ENCODE measurements around the gene TM9SF2.

The TM9SF2 gene

DNA sequence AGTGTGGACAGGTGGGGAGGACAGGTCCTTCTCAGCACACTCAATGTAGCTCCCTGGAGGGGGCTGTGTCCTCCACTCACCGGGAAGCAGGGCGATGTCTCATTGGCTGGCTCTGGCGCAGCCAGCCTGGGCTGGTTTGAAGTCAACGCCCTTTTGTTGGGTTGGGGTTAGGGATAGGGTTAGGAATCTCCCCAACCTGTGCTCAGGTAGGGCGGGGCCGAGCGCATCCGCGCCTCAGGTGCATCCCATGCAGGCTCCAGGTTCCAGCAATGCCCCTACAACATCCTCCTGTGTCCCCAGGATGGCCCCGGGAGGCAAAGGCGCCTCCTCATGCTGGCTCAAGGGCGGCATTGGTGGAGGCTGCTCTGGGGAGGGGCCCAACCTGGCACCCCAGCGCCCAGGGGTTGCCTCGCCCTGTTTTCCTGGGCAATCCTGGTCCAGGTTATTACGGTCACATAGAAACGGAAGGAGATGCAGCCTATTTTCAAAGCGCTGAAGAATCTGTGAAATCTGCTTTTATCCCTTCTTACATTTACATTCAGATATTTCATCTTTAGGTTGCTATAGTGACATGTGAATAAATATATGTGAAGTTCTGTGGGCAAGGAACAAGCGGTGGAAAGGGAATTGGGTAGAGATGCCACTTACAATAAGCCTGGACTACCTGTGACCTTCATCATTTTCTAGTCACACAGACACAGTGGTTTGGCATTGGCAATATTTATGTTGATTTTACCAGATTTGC, 74.3 kb downstream of the TM9SF2 start:
- H3K36me3 Mint-ChIP-seq: no peaks in the 10 kb centered on the region
- H3K27ac Mint-ChIP-seq: no peak overlapping the region
- H3K27me3 Mint-ChIP-seq: no peaks in the 10 kb centered on the region
- no peak overlapping the region for H3K4me3 Mint-ChIP-seq
- H3K9me3 Mint-ChIP-seq: no peaks in the 10 kb centered on the region
- peaks cover 6% of the 10 kb centered on the region for H3K4me1 Mint-ChIP-seq

DNA sequence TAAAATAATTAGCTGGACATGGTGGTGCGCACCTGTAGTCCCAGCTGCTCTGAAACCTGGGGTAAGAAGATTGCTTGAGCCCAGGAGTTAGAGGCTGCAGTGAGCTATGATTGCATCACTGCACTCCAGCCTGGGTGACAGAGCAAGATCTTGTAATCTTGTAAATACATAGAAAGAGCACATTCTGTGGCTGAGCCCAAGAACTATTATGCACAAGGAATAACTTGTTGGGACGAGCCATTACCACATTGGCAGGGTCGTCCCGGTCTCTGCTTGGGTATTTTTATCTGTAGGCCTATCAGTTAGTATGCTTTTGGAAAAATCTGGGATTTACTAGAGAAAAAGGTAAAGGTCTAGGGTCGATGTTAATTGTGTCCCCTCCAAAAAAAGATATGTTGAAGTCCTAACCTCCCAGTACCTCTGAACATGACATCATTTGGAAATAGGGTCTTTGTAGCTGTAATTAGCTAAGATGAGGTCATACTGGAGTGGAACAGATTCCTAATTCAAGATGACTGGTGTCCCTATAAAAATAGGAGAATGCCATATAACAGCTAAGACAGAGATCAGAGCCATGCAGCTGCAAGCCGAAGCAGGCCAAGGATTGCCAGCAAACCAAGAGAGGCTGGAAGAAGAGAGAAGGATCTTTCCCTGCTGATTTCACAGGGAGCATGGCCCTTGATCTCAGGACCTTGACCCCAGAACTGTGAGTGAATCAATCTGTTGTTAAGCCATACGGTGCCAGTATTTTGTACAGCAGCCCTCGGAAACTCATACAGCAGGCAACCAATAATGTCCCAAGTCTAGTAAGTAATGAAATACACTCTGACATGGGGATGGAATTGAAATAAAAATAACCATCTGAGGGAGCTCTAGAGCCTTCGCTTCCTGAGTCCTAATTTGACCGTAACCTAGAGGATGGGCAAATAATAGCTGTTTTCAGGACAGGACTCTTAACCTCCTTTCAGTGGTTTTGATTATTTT, 77.0 kb downstream of the TM9SF2 start:
- no peaks in the 10 kb centered on the region for H3K36me3 Mint-ChIP-seq
- no peak overlapping the region for H3K27ac Mint-ChIP-seq
- H3K27me3 Mint-ChIP-seq: no peaks in the 10 kb centered on the region

DNA sequence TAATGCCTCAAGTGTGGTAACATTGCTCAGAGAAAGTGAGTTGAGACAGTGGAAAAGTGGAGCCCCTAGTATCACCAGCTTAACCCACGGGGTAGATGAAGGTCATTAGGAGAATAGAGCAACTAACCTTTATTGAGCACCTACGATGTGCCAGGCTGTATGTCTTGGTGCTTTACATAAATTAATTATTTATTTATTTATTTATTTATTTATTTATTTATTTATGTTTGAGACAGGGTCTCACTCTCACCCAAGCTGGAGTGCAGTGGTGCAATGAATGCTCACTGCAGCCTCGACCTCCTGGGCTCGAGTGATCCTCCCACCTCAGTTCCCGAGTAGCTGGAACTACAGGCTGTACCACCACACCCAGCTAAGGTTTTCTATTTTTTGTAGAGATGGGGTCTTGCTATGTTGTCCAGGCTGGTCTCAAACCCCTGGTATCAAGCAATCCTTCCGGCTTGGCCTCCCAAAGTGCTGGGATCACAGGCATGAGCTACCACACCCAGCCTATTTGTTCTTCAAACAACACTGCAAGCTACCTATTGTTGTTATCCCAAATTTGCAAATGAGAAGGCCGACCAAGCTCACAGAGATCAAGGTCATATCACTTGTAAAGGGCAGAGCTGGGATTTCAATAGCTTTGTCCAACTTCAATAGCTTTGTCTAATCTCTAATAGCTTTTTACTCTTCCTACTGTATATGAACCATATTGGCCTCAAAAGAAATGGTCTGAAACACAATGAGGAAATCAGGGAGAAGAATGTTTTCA, 79.4 kb downstream of the TM9SF2 start:
- H3K36me3 Mint-ChIP-seq: no peaks in the 10 kb centered on the region
- peaks cover 6% of the 10 kb centered on the region for H3K4me1 Mint-ChIP-seq
- H3K9me3 Mint-ChIP-seq: no peaks in the 10 kb centered on the region
- no peak overlapping the region for H3K4me3 Mint-ChIP-seq
- H3K27me3 Mint-ChIP-seq: no peaks in the 10 kb centered on the region
- H3K27ac Mint-ChIP-seq: no peak overlapping the region

More for the DNA sequence above, 77.0 kb downstream of the TM9SF2 start:
- Mint-ChIP-seq H3K4me1 (peaks cover 6% of the 10 kb centered on the region), H3K9me3 (no peaks in the 10 kb centered on the region), H3K4me3 (no peak overlapping the region)

DNA sequence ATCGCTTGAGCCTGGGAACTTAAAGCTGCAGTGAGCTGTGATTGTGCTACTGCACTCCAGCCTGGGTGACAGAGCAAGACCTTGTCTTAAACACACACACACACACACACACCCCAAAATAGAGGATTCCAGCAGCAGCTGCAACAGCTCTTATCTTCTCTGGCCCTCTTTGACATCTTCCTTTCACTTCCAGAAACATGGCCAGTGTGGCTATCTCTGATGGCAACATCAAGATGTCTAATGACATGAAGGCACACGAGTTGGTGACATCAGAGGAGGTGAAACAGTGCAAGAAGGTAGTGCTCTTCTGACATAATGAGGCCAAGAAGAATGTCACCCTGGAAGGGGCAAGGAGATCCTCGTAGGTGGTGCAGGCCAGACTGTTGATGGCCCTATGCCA, 81.2 kb downstream of the TM9SF2 start:
- Mint-ChIP-seq H3K4me3 (no peak overlapping the region), H3K9me3 (no peaks in the 10 kb centered on the region), H3K27me3 (no peaks in the 10 kb centered on the region), H3K27ac (no peak overlapping the region), H3K4me1 (peaks cover 6% of the 10 kb centered on the region), H3K36me3 (no peaks in the 10 kb centered on the region)

DNA sequence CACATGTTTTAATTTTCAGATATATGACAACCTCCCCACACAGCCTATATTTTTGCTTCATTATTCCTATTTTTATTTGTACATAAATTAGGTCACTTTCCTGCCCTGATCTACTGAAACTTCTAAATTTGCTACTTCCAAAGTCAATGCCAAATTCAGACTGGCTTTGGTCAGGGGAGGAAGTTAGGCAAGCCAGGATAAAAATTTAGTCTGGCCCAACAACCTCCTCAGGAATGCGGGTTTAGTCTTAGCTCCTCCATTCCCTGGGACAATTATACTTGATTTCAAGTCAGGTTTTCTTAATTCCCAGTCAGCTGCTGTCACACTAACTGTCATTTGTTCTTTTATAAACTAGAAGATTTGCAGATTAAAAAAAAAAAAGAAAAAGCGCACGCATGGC, 84.3 kb downstream of the TM9SF2 start:
- Mint-ChIP-seq H3K4me3 (no peak overlapping the region), H3K27me3 (no peaks in the 10 kb centered on the region), H3K27ac (no peak overlapping the region), H3K9me3 (no peaks in the 10 kb centered on the region), H3K36me3 (no peaks in the 10 kb centered on the region), H3K4me1 (peaks cover 8% of the 10 kb centered on the region)

DNA sequence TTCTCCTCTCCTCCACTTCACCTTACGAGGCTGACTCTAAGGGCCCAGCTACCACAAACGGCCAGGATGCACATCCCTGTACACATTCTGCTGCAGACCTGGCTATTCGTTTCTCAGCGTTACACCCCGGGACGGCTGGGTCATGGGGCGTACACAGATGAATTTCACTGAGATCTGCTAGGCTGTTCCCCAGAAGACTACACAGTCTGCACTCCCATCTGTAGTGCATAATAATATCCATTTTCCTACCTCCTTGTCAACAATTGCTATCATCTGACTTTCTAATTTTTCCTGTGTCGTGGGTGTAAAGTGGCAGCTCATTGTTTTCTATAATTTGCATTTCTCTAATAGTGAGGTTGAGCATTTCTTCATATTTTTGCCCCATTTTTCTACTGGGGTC, 85.7 kb downstream of the TM9SF2 start:
- H3K27ac Mint-ChIP-seq: no peak overlapping the region
- no peaks in the 10 kb centered on the region for H3K36me3 Mint-ChIP-seq
- H3K9me3 Mint-ChIP-seq: no peaks in the 10 kb centered on the region
- no peak overlapping the region for H3K4me3 Mint-ChIP-seq
- peaks cover 13% of the 10 kb centered on the region for H3K4me1 Mint-ChIP-seq
- H3K27me3 Mint-ChIP-seq: no peaks in the 10 kb centered on the region

DNA sequence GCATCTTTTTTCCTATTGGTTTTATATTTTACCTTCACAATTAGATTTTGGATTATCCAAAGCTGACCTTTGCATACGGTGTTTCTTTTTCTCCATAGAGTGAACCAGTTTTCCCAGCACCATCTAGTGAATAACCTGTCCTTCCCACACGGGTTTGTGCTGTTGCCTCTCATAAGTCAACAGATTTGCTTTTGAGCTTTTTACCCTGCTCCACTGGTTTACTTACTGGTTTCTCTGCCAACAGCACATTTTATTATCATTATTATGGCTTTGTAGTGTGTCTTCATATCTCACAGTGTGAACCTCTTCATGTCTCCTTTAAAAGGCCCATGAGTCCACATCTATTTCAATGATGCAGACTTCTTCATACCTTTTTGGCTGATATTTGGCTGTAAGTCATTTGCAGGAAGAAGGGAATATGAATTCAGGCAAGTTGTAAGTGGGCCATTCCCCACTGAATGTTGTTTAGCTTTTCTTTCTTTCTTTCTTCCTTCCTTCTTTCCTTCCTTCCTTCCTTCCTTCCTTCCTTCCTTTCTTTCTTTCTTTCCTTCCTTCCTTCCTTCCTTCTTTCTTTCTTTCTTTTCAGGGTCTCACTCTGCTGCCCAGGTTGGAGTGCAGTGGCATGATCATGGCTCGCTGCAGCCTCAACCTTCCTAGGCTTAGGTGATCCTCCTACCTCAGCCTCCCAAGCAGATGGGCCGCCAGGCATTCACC, 86.8 kb downstream of the TM9SF2 start:
- Mint-ChIP-seq H3K27ac (no peak overlapping the region), H3K4me1 (peaks cover 13% of the 10 kb centered on the region), H3K36me3 (no peaks in the 10 kb centered on the region), H3K4me3 (no peak overlapping the region), H3K9me3 (no peaks in the 10 kb centered on the region), H3K27me3 (no peaks in the 10 kb centered on the region)

DNA sequence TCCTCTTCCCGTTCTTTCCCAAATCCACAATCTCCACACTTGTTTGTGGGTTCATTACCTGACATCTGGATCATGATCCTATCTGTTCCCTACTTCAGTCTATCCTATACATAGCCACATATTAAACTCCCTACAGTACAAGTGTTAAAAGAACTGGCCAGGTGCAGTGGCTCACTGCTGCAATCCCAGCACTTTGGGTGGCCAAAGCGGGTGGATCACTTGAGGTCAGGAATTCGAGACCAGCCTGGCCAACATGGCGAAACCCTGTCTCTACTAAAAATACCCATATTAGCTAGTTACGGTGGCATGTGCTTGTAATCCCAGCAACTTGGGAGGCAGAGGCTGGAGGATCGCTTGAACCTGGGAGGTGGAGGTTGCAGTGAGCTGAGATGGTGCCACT, 88.3 kb downstream of the TM9SF2 start:
- peaks cover 13% of the 10 kb centered on the region for H3K4me1 Mint-ChIP-seq
- no peaks in the 10 kb centered on the region for H3K27me3 Mint-ChIP-seq
- H3K9me3 Mint-ChIP-seq: no peaks in the 10 kb centered on the region
- H3K27ac Mint-ChIP-seq: peak overlapping the region; percentile 56
- H3K36me3 Mint-ChIP-seq: no peaks in the 10 kb centered on the region
- no peak overlapping the region for H3K4me3 Mint-ChIP-seq

DNA sequence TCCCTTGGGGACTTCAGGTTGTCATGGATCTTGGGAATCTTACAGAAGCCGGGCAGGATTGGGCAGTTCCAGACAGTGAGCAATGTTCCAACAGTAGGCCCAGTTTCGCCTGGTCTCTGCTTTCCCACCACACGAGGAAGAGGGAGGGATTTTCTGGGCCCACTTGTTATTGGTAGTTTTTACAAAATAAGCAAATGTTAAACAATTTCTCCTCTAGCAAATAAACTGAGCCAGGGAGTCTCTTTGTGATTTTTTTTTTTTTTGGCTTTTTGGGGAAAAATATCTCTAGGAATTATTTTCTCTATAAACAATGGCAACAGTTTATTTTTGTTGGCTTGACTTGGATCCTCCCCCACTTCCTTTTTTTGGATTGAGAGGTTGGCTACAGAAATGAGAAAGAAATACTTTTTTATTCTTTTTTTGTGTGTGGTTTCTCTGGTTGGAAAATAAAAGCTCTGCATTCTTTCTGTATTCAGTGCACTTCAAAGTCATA, 89.3 kb downstream of the TM9SF2 start:
- no peak overlapping the region for H3K4me3 Mint-ChIP-seq
- H3K36me3 Mint-ChIP-seq: no peaks in the 10 kb centered on the region
- H3K9me3 Mint-ChIP-seq: no peaks in the 10 kb centered on the region
- peak overlapping the region; percentile 46 for H3K27ac Mint-ChIP-seq
- H3K27me3 Mint-ChIP-seq: no peaks in the 10 kb centered on the region
- H3K4me1 Mint-ChIP-seq: peaks cover 13% of the 10 kb centered on the region

DNA sequence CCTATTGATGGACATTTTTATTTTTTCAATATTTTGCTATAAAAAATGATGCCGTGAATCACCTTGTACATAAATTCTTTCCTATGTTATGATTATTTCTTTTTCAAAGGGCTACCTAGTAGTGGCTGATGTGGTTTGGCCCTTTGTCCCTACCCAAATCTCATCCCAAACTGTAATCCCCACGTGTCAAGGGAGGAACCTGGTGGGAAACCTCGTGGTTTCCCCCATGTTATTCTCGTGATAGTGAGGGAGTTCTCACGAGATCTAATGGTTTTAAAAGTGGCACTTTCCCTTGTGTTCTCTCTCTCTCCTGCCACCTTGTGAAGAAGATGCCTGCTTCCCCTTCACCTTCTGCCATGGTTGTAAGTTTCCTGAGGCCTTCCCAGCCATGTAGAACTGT, 94.9 kb downstream of the TM9SF2 start:
- Mint-ChIP-seq H3K36me3 (no peaks in the 10 kb centered on the region), H3K4me3 (no peak overlapping the region), H3K4me1 (peaks cover 12% of the 10 kb centered on the region), H3K9me3 (no peaks in the 10 kb centered on the region), H3K27ac (no peak overlapping the region), H3K27me3 (no peaks in the 10 kb centered on the region)

DNA sequence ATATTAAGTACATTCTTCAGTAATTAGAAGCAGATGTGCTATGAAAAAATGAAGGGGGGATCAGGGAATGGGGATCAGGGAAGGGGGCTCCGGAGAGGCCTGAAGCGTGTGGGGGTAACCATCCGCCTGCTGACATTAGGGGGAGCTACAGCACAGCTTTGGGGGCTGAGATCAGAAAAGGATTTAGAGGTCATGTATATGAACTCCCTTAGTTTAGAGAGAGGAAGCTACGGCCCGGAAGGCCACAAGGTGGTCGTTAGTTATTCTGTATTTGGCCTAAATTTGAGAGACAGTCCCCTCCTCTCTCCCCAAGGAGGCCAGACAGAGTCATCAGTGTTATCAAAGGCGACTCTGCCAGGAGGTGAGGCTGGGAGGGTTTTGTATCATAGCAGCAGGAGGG, 99.0 kb downstream of the TM9SF2 start:
- H3K4me3 Mint-ChIP-seq: no peak overlapping the region
- peaks cover 41% of the 10 kb centered on the region for H3K4me1 Mint-ChIP-seq
- no peak overlapping the region for H3K27ac Mint-ChIP-seq
- no peaks in the 10 kb centered on the region for H3K9me3 Mint-ChIP-seq
- no peaks in the 10 kb centered on the region for H3K27me3 Mint-ChIP-seq
- no peaks in the 10 kb centered on the region for H3K36me3 Mint-ChIP-seq

DNA sequence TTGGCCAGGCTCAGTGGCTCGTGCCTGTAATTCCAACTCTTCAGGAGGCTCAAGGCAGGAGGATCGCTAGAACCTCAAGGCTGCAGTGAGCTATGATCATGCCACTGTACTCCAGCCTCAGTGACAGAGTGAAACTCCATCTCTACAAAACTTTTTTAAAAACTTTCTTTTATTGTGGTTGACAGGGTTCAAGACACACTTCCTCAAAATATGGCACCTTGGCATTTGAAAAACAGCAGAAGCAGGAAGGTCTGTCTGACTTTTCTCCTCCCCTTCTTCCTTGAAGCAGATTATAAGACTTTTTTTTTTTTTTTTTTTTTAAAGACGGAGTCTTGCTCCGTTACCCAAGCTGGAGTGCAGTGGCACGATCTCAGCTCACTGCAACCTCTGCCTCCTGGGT, 100.3 kb downstream of the TM9SF2 start:
- no peaks in the 10 kb centered on the region for H3K27me3 Mint-ChIP-seq
- H3K9me3 Mint-ChIP-seq: no peaks in the 10 kb centered on the region
- H3K4me3 Mint-ChIP-seq: peak overlapping the region; percentile 66
- H3K4me1 Mint-ChIP-seq: peaks cover 49% of the 10 kb centered on the region
- H3K36me3 Mint-ChIP-seq: no peaks in the 10 kb centered on the region
- H3K27ac Mint-ChIP-seq: peak overlapping the region; percentile 55

DNA sequence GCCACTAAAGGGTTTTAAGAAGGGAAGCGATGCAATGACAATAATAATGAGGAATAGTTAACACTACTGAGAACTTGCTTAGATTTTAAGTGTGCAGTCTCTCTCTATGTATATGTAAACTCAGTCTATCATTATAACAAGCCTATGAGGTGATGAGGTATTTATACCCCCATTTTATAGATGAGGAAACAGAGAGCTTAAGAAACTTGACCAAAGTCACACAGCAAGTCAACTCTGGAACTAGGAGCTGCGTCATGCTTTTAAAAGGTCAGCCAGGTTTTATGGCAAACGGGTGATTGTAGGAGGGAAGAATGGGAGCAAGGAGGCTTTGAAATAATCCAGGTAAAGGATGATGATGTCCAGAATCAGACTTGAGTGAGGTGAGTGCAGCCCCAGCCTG, 103.4 kb downstream of the TM9SF2 start:
- peaks cover 61% of the 10 kb centered on the region for H3K4me1 Mint-ChIP-seq
- H3K9me3 Mint-ChIP-seq: no peaks in the 10 kb centered on the region
- peak overlapping the region; percentile 30 for H3K27ac Mint-ChIP-seq
- peak overlapping the region; percentile 37 for H3K4me3 Mint-ChIP-seq
- no peaks in the 10 kb centered on the region for H3K27me3 Mint-ChIP-seq
- H3K36me3 Mint-ChIP-seq: peaks cover 1% of the 10 kb centered on the region

DNA sequence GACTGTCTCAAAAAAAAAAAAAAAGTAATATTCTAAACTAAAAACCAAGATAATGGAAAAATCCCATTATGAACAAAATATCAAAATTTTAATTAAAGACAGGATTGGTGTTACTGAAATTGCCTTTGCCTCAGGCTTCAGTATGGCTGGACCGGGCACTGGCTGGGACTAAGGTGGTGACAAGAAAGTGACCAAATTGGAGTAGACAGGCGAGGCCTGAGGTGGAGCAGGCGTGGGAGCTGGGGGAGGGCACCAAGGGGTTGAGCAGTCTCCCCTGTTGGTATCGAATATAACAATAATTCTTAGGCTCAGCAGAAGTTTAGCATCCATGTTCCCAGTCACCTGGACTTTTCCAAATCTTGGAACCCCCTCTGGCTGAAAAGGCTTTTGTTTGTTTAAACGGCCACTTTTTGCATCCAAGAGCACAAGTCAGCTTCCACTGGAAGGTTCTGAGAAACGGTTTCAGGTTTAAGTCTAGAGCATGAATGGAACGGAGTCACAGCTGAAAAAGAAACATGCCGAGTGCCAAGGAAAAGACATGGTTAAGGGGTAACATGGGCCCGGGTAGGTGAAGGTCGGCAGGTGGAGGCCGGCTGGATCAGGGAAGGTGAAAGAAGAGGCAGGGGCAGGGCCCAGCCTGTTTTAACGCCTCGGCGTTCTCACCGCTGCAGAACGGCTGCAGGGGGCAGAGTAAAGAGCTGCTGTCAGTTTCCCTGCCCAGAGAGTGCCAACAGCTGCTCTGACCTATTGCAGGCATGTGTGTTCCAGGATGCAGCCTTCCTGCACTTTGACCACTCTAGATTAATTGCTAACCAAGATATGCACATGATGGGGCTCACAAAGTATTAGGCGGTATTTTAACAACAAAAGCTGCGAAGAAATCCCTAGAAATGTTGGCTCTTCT, 104.4 kb downstream of the TM9SF2 start:
- Mint-ChIP-seq H3K4me3 (peak overlapping the region; percentile 90), H3K36me3 (peaks cover 1% of the 10 kb centered on the region), H3K27me3 (no peaks in the 10 kb centered on the region), H3K9me3 (no peaks in the 10 kb centered on the region), H3K27ac (peak overlapping the region; percentile 86), H3K4me1 (peaks cover 64% of the 10 kb centered on the region)

All from activated naive CD4-positive, alpha-beta T cell treated with anti-CD3 and anti-CD28 coated beads, Interleukin-2, amount 50 U/mL, for 24 hours (primary cell).